Measurements from ENCODE around the gene DOCK10. TPM values are rescaled to one million over a fixed set of nuclear protein-coding genes. Genes with fewer than 3 reads are reported as not detected.

Gene DOCK10
- total and polyA plus RNA-seq, 2 donors (not counting 1 experiment from before 2014, with no cell fraction given), result 20.8 to 26.3 TPM

DNA sequence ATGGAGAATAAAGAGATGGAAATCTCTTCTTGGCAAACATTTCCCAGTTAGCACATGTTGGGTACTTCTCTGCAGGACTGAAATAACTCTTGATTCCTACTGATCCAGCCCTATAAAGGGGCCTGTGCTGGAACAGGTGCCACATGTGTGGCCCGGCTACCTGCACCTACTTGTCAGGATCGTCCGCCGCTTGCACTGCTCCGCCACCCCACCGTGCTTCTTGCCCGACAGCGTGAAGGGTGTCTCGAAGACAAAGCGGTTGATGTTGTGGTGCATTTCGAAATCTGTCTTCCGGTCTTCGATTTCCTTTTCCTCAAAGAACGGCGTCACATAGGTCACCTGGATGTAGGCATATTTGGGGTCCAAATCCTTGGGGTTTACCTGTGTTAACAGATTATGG lies 267.5 kb downstream of the DOCK10 start:
- no peak overlapping the region for H3K9ac ChIP-seq (ENCODE audit: insufficient read depth, low read length)
- no peak for DNase-seq (ENCODE audit: low read depth in 2 of 2)
- H3K27me3 ChIP-seq (ENCODE audit: control insufficient read depth, insufficient read depth, low read length), result no peaks in the 10 kb centered on the region
- H3K27ac ChIP-seq (ENCODE audit: insufficient read depth, low read length), result no peak overlapping the region
- peaks cover 12% of the 10 kb centered on the region for H3K36me3 ChIP-seq (ENCODE audit: control insufficient read depth, insufficient read depth, low read length)
- TF ChIP-seq, protein P1, sequence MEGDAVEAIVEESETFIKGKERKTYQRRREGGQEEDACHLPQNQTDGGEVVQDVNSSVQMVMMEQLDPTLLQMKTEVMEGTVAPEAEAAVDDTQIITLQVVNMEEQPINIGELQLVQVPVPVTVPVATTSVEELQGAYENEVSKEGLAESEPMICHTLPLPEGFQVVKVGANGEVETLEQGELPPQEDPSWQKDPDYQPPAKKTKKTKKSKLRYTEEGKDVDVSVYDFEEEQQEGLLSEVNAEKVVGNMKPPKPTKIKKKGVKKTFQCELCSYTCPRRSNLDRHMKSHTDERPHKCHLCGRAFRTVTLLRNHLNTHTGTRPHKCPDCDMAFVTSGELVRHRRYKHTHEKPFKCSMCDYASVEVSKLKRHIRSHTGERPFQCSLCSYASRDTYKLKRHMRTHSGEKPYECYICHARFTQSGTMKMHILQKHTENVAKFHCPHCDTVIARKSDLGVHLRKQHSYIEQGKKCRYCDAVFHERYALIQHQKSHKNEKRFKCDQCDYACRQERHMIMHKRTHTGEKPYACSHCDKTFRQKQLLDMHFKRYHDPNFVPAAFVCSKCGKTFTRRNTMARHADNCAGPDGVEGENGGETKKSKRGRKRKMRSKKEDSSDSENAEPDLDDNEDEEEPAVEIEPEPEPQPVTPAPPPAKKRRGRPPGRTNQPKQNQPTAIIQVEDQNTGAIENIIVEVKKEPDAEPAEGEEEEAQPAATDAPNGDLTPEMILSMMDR (conservative IDR thresholded peaks at IDR 0.05 in 1 of 2, IDR thresholded peaks at IDR 0.05 in 1 of 2; ENCODE audit: low read depth in 1 of 2, low read length in 2 of 2), result no peak
- TF ChIP-seq EZH2 (IDR thresholded peaks at IDR 0.05; ENCODE audit: low read length, missing control alignments), result no peak
- H3K4me2 ChIP-seq (ENCODE audit: extremely low read depth, insufficient read depth, low read length), result no peak overlapping the region
- no peaks in the 10 kb centered on the region for H3K4me1 ChIP-seq (ENCODE audit: control insufficient read depth, extremely low read depth, insufficient read depth, low read length)
- H4K20me1 ChIP-seq (ENCODE audit: control insufficient read depth, extremely low read depth, insufficient read depth, low read length), result no peaks in the 10 kb centered on the region
- H3K9me3 ChIP-seq (ENCODE audit: control insufficient read depth, insufficient read depth, low read depth, low read length), result no peaks in the 10 kb centered on the region
- no peaks in the 10 kb centered on the region for H3K79me2 ChIP-seq (ENCODE audit: control insufficient read depth, insufficient read depth, low read length)
- H3K4me3 ChIP-seq (replicated peaks in 1 of 4; ENCODE audit: control extremely low read depth in 1 of 4, insufficient read depth in 1 of 4, low read depth in 3 of 4, low read length in 4 of 4), result no peak overlapping the region
- no peak overlapping the region for H2AFZ ChIP-seq (ENCODE audit: low read length)

- Histone ChIP-seq H2AFZ (ENCODE audit: low read length) (no peak overlapping the region), H3K27ac (ENCODE audit: insufficient read depth, low read length) (no peak overlapping the region), H3K4me3 (replicated peaks in 1 of 4; ENCODE audit: control extremely low read depth in 1 of 4, insufficient read depth in 1 of 4, low read depth in 3 of 4, low read length in 4 of 4) (no peak overlapping the region), H3K4me1 (ENCODE audit: control insufficient read depth, extremely low read depth, insufficient read depth, low read length) (no peaks in the 10 kb centered on the region), H3K4me2 (ENCODE audit: extremely low read depth, insufficient read depth, low read length) (no peak overlapping the region), H4K20me1 (ENCODE audit: control insufficient read depth, extremely low read depth, insufficient read depth, low read length) (no peaks in the 10 kb centered on the region), H3K79me2 (ENCODE audit: control insufficient read depth, insufficient read depth, low read length) (no peaks in the 10 kb centered on the region), H3K9ac (ENCODE audit: insufficient read depth, low read length) (no peak overlapping the region), H3K36me3 (ENCODE audit: control insufficient read depth, insufficient read depth, low read length) (peaks cover 15% of the 10 kb centered on the region), H3K27me3 (ENCODE audit: control insufficient read depth, insufficient read depth, low read length) (no peaks in the 10 kb centered on the region), H3K9me3 (ENCODE audit: control insufficient read depth, insufficient read depth, low read depth, low read length) (no peaks in the 10 kb centered on the region)
- TF ChIP-seq EZH2 (IDR thresholded peaks at IDR 0.05; ENCODE audit: low read length, missing control alignments), result no peak
- TF ChIP-seq, protein P1 (conservative IDR thresholded peaks at IDR 0.05 in 1 of 2, IDR thresholded peaks at IDR 0.05 in 1 of 2; ENCODE audit: low read depth in 1 of 2, low read length in 2 of 2), result no peak
- DNase-seq (ENCODE audit: low read depth in 2 of 2), result no peak
These were observed 269.8 kb downstream of the DOCK10 start for GRCh38 chr2:224772494-224772893.

DNA sequence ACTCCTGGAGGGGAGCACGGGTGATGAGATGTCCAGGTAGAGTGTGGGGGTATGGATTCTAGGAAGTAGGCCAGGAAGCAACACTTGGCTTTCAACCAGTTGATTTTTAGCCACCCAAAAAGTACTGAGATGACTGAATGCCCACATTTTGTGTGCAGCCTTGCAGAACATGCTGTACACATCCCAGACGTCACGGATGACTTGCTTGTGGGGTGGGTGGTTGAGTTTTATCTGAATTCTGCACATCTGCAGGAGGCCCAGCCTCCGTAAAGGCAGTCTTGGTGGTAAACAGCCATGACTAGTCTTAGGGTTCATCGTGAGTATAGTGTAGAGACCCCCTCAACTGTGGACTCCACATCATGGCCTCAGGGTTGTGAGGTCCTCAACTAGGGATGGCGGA lies 272.8 kb downstream of the DOCK10 start:
- Histone ChIP-seq H3K36me3 (ENCODE audit: control insufficient read depth, insufficient read depth, low read length) (peaks cover 11% of the 10 kb centered on the region), H3K79me2 (ENCODE audit: control insufficient read depth, insufficient read depth, low read length) (no peaks in the 10 kb centered on the region), H3K4me2 (ENCODE audit: extremely low read depth, insufficient read depth, low read length) (no peak overlapping the region), H3K9me3 (ENCODE audit: control insufficient read depth, insufficient read depth, low read depth, low read length) (no peaks in the 10 kb centered on the region), H4K20me1 (ENCODE audit: control insufficient read depth, extremely low read depth, insufficient read depth, low read length) (no peaks in the 10 kb centered on the region), H3K9ac (ENCODE audit: insufficient read depth, low read length) (no peak overlapping the region), H2AFZ (ENCODE audit: low read length) (no peak overlapping the region), H3K27ac (ENCODE audit: insufficient read depth, low read length) (no peak overlapping the region), H3K27me3 (ENCODE audit: control insufficient read depth, insufficient read depth, low read length) (no peaks in the 10 kb centered on the region), H3K4me3 (replicated peaks in 1 of 4; ENCODE audit: control extremely low read depth in 1 of 4, insufficient read depth in 1 of 4, low read depth in 3 of 4, low read length in 4 of 4) (no peak overlapping the region), H3K4me1 (ENCODE audit: control insufficient read depth, extremely low read depth, insufficient read depth, low read length) (no peaks in the 10 kb centered on the region)
- TF ChIP-seq EZH2 (IDR thresholded peaks at IDR 0.05; ENCODE audit: low read length, missing control alignments), result no peak
- TF ChIP-seq, protein P1 (conservative IDR thresholded peaks at IDR 0.05 in 1 of 2, IDR thresholded peaks at IDR 0.05 in 1 of 2; ENCODE audit: low read depth in 1 of 2, low read length in 2 of 2), result no peak
- DNase-seq (ENCODE audit: low read depth in 2 of 2), result no peak
